HG03039 (cell line): Measurements from ENCODE around the gene CAPSL.
"Not testable (repeated sequence)": the region's sequence is repeated elsewhere in the genome, so short reads cannot be mapped to it uniquely, and the experiment has no call there.

Source experiments
- ATAC-seq: cut with Tn5 transposase; IDR thresholded peaks from one replicate; pipeline ENCODE4 v1.9.1; 2021; ENCODE audit warnings: mild to moderate bottlenecking, moderate library complexity; ENCODE audit not compliant: unreplicated experiment

CAPSL gene

DNA sequence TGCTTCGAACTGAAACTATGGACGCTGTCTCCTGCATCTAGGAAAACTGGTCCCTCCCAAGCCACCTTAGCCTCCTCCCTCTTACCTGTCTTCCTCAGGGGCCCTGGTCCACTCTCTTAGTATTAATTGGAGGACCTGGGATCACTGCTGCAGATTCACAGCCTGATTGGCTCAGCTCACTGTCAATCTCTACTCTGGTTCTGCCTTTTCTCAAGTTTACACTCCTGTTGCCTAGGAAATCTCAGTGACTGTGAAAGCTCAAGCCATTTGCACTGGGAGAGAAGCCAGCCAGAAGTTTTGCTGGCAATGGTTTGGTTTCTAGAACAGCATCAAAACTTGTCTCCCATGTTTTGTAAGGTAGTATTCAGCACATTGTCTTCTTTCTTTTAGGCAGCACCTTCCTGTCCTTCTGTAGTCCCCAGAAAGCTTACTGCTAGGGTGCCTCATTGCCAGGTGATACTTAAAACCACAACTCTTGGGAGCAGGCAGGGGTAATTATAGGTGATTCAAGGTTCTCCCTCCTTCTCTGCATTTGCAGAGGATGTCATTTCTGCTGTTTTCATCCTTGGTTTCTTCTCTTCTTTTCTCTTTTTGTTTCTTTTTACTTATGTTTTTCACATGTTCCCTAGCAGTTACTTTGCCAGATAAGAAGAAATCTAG lies at the start of gene CAPSL:
TSS of gene CAPSL (minus strand) at position 55 of the 660 bp plus-strand sequence. CDS start 17,502 bp downstream, outside the sequence.
- no peak for ATAC-seq

DNA sequence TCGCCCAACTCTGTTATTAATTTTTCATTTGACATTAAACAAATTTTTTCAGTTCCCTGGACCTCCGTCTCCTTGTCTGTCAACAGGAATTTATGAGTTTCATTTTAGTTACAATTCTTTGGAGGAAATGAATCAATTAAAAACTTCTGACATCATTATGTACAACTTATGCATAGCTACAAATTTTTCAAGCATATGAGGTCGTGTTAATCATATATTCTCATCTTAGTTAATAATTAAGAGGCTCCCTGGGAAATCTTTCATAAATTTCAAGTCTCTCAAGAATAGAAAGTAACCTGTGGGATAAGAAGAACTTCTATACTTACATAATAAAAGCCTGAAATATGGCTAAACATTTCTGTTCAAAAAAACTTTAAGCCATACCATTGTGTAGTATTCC lies 49.4 kb upstream of the CAPSL start:
- ATAC-seq: no peak

DNA sequence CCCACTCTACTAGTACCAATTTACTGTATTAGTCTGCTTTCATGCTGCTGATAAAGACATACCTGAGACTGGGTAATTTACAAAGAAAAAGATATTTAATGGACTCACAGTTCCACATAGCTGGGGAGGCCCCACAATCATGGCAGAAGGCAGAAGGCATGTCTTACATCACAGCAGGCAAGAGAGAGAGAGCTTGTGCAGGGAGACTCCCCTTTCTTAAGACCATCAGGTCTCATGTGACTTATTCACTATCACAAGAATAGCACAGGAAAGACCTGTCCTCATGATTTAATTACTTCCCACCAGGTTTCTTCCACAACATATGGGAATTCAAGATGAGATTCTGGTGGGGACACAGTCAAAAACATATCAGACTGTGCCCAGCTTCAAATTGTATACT lies 41.3 kb upstream of the CAPSL start:
- no peak for ATAC-seq

DNA sequence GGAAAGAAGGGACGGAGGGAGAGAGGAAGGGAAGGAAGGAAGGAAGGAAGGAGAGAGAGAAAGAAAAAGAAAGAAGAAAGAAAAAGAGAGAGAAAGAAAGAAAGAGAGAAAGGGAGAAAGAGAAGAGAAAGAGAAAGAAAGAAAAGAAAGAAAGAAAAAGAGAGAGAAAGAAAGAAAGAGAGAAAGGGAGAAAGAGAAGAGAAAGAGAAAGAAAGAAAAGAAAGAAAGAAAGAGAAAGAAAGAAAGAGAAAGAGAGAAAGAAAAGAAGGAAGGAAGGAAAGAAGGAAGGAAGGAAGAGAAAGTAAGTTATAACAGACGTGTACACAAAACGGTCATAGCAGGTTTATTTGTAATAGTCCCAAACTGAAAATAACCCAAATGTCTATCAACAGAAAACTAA lies 38.4 kb upstream of the CAPSL start:
- not testable (repeated sequence) for ATAC-seq

DNA sequence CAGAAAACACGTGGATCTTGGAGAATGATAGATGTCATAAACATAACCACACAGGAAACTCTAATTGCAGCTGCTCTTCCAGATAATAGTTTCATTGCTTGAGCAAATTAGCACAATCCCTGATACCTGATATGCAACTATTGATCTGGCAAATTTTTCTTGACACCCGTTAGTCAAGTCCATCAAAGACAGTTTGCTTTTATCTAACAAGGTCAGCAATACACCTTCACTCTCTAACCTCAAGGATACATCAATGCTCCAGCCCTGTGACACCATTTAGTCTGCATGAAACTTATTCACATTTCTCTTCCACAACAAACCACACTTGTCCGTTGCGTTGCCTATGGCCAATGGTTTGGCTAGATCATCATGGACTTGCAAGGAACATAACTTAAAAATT lies 36.1 kb upstream of the CAPSL start:
- no peak for ATAC-seq

DNA sequence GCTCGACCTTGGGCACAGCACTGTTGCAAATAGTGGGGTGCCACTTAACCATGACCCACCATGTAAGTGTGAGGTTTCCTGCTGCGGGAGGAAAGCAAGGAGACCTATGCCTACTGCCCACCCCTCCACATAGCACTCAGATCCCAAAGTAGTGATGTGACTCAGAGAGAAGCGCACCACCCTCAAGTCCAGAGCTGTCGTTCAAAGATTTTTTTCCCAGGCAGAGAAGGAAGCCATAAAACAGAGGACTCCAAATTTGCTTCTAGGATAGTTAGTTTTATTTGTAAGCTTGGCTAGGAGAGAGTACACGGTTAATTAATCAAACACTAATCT lies 33.4 kb upstream of the CAPSL start:
- ATAC-seq: no peak

DNA sequence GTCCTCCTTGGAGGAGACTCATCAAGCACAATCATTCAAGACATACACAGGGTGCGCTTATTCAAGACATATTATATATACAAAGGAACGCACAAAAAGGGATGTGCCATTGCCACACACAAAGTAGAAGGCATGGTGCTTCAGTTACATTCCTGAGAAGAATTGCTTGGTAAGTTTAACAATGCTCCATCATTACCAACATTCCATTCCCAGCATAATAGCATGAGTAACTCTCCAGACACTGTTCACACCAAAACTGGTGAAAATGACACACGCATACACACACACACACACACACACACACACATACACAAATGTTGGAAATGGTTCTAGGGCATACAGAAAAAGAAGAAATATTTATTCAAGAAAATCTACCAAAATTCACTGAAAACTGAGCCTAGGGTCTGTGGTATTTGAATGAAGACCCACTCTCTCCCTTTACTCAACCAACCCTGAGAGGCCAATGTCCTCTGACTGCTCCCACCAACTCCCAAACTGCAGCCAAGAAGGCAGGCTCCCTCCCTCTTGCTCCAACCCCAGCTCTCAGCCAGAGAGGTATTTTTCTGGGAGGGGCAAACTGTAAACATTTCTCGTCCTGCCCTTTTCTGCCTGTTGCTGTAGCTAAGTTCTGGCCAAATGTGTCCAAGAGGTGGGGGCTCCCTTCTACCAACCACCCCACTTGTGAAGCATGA lies 32.9 kb upstream of the CAPSL start:
- no peak for ATAC-seq

DNA sequence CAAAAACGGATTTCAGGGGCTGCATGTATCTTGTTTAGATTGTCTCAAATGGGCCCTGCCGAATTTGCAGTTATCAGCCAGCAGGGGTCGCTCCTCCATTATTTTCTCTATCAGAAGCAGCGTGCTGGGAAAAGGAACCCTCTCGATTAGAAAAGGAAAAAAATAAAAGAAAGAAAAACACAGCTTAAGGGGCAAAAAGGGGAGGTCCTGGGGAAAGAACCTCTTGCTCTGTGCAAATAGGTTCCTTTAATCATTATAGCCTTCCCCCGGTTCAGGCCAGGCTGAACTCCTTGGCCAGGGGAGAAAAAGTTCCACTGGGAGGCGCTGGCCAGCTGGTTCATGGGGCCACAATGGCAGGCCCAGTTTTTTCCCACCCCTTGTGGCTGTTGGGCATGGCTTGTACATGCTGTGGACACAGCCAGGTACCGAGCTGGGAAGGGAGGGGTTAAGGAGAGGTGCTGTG lies 25.0 kb upstream of the CAPSL start:
- ATAC-seq: no peak

DNA sequence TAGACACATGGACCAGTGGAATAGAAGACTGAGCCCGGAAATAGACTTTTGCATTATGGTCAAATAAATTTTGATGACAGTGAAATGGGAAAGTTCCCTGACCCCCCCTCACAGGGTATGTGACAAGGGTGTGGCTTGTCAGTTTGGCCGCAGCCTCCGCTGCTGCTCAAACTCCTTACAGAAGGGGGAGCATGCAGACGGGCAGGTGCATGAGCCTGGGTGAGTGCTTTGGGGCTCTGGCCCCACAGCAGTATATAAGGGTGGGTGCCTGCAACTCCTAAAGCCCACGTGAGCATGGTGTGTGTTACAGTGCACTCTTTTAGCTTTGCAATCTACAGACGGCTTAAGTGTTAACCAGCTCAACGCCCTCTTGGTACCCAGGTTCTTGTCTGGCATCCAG lies 21.9 kb upstream of the CAPSL start:
- ATAC-seq: no peak

DNA sequence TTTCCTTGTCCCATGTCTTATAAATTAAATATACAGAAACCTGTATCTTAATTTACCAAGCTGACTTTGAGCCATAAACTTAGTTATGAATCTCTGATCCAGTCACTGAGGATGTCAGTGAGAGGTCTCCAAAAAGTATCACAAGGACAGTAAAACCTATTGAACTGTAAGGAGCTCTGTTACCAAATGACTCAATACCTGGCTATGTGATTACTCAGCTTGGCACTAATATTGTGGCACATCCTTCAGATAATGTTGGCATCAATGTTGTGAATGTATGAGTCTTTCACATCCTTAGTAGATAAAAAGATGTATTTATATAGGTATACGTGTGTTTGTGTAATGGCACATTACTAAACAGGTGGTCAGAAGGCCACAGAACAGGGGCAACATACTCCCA lies 18.0 kb upstream of the CAPSL start:
- ATAC-seq: no peak

DNA sequence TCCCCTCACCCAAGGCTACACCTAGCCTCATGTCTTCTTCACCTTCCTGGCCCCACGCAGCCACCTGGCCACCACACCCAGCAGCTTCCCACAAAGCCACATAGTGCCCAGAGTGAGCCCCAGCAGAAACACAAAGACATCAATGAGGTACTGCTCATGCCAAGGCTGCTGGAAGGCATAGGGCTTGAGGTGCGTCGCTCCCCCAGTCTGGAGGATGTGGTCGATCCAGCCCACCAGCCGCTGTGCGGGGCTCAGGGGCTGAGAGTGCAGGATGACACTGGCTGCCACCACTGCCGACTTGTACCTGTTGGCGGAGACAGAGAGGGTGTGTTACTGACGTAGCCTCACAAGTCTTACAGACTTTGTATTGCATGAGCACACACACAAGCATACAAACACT lies 15.8 kb upstream of the CAPSL start:
- no peak for ATAC-seq

DNA sequence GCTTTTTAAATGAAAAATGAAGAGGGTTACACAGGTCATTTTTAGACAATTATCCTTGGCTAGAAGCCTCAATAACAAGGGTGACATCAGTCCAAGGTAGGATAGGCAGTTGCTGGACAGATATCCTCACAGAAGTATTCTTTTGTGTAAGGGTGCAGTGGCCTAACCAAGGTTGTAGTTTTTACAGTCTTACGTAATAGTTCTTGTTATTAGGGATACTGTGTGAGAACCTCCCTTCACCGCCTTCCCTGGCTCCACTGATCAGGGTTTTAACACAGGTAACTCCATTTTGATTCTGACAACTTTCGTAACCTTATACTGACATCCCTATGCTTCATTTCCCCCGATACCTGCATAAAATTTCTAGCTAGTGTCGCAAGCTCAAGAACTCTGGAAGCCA lies 8.7 kb upstream of the CAPSL start:
- no peak for ATAC-seq

DNA sequence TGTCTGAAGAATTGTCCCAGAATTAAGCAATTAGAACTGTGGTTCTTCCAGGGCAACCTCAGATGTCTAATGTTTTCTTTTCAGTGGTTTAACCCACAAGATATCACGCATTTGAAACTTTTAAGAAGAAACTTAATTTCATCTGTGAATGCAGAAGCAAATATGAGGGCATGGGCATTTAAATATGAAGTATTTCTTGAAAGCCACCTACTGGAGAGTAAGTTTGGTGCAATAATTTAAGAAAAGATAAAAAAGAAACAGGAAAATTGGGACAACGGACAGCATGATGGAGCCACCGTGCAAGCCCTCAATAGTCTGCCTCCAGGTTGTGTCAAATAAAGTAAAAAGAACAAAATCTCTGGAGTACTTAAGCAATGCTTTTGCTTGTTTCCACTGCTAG lies 1.2 kb upstream of the CAPSL start:
- ATAC-seq: no peak

DNA sequence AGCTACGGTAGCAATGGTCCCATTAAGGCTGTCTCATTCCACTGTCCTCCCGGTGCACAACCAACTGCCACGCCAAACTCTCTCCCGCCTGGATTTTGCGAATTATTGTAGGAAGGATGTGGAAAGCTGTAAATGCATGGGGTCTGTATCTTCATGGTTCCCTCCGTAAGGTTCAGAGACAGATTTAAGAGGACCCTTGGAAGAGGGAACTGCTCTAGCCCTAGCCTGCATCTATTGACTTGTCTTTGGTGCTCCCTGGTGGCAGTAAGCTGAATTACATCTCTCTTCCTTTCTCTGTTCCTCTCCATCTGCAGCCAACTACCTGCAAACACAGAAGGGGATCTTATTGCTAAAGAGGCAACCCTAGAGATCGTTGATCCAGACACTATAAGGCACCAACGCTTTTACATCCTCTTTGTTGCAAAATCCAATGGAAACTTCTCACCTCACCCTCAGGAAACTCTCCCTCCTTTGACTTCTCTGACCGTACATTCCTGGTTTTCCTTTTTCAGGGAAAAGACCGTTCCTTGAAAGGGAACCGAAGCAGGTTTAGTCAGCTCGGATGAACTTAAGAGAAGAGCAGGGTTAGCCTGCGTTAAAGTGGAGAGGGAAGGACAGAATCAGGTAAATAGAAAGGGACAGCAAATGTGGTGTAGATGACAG lies 11.9 kb downstream of the CAPSL start:
- ATAC-seq: no peak

DNA sequence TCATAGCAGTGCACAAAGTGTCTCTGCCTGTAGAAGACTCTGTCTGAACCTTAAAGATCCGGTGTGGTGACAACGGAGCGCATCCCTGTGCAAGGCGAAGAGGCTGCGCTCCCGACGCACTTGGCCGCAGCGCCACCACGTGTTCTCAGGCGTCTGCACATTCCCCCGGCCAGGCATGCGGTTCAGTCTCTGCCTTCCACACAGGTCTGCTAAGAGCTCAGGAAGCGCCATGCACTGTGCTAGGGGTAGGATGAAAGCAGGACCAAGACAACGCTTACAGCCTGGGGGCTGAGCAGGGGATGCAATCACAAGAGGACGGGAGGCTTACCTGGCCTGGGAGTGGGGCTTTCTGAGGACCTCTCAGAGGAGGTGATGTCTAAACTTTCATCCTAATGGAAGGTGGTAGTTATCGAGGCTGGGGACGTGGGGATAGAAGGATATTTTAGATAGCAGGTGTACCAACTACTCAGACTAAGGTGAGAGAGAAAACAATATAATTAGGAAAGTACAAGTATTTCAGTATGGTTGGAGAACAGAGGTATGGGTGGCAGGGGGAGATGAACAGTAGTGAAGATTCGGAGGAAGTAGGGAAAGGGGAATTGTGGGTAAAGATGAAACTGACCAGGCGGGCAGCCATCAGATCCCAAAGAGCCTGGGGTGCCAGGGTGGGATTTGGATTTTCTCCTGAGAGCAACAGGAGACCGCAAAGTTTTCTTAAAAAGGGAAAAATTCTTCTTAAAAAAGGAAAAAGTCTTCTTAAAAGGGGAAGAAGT lies 13.3 kb downstream of the CAPSL start:
- ATAC-seq: no peak

DNA sequence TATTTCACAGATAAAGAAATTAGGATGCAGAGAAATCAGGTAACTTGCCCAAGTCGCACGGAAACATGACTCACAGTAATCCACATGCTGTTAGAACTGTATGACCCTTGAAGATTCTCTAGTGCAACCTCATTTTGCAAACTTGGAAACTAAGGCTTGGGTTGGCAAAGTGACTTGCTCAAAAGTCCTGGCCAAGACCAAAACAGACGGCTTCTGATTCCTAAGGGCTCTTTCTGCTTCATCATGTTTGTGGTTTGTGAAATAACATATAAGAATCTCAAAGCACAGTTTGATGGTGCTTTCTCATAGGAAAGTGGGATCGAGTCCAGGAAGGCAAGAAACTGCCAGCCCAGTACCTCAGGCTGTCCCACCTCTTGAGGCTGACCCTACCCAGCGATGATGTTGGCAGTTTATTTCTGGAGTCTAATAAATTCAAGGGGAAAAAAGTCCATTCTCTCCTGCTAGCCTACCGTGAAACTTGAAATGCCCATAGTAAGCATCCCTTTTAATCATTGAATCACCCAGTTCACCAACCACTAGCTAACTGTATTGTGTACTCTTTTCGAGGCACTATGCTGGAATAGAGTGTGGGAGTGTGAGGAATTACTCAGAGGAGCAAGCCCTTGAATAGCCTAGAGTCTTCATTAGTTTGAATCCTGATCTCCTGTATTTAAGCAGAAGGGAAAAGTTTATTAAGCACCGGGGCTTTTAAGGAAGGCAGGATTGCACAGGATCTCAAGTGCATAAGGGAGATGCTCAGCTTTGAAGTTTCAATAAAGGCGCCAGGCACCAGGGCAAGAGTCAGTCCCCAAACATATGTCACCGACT lies 14.1 kb downstream of the CAPSL start:
- no peak for ATAC-seq

DNA sequence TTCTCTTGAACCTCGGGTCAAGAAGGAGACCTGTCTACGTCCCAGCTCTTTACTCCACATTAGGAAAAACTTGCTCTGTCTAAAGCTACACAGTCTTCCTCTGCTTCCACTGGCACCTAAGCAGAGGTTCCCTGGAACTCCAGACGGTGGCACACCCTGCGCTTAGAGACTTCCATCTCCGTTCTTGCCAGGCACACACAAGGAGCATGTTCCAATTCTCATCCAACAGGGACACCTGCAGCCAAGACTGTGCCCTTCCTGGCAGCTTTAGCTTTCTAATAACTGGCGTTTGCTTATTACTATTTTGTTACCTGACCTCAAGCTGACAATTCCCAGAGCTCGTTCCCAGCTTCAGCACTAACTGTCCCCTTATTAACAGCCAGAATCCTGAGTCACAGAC lies 16.0 kb downstream of the CAPSL start:
- no peak for ATAC-seq

DNA sequence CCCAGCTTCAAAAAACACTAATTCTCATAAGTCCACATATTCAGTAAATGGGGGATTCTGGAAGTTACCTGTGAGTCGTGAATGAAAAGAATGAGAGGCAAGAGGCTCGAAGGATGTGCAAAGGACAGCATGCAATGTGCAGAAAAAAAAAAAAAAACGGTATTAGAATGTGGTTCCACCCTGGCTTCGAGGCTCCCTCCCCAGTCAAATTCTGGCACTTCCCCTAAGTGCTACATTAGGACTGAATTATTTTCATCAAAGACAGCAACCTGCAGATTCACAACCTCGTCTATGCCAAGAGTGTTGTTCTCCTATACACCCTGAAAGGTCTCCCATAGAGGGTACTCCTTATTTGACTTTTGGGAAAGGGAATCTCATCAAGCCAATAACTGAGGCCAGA lies 16.5 kb downstream of the CAPSL start:
- no peak for ATAC-seq

DNA sequence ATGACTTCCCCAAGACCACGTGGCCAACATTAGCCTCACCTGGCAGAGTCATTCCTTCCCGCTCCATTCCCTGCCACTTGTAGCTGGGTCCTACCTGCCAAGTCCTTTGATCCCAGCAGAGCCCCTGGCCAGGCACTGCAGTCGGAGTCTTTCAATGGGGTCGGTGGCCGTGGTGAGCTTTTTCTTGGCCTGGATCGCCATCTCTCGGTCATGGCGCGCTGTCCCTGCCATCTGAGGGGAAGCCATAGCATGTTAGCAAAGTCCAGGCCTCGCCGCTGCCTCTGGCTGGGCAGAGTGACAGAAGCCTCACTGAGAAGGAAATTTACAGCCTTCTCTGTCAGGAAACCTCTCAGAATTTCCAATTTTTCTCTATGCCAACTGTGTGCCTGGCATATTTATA lies 17.5 kb downstream of the CAPSL start:
- ATAC-seq: no peak

DNA sequence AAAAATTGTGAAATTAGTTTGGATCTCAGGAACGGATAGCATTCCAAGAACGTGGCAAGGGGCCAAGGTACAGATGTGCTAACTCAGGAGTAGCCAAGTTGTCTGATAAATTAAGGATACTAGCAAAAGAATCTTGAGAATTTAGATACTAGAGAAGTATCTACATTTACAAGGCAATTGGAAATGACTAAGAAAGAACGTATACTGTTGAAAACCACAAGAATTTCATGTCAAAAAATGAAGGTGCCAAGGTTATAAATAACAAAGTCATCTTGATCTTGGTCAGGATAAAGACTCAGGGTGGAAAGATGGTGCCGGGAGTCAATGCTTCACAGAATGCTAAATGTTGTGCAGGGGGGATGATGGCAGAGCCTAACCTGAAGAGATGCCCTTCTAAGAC lies 19.2 kb downstream of the CAPSL start:
- no peak for ATAC-seq

DNA sequence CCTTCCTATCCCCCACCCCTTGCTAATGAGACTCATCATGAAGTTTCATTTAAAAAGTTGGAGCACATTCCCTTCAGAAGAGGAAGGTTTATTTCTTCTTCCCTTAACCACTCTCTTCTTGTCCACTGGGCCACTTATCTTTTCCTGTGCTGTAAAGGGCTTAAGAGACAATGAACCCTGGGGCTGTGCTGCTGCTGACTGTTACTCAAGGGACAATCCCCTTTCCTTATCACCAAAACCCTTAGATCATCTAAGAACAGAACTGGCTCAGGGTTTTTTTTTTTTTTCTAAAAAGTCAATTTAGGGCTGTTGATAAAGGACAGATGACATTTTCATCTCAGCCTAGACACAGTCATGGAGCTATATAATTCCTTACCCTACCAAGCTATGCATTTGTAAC lies 29.6 kb downstream of the CAPSL start:
- no peak for ATAC-seq
